Activated CD8-positive, alpha-beta T cell treated with anti-CD3 and anti-CD28 coated beads for 36 hours (primary cell): ENCODE data around the gene PBLD. TPM values are rescaled to one million over a fixed set of nuclear protein-coding genes. Genes with fewer than 3 reads are reported as not detected.
"Not testable (repeated sequence)": the region's sequence is repeated elsewhere in the genome, so short reads cannot be mapped to it uniquely, and the experiment has no call there.

ENCODE experiments used
- ATAC-seq: fragments of 200-7000 bp; cut with Tn5 transposase; one replicate; pipeline ENCODE4 v1.10.0; 2021; ENCODE audit warnings: mild to moderate bottlenecking, moderate library complexity
- CTCF ChIA-PET: fragments of 350-600 bp; sonication (Branson Sonifier 250); formaldehyde crosslinking; loops from one replicate; lab custom pipeline; 2021; ENCODE audit warnings: antibody characterized with exemption; lab: Charles Lee
- POLR2A ChIA-PET: fragments of 350-600 bp; sonication (Branson Sonifier 250); formaldehyde crosslinking; loops from one replicate; lab custom pipeline; 2021; ENCODE audit warnings: antibody characterized with exemption; lab: Charles Lee
- DNase-seq: peaks from one replicate; pipeline ENCODE4 v3.0.0-alpha.2; 2020
- H3K27ac Mint-ChIP-seq: one replicate; pipeline ENCODE4 v1.8.0; 2021; ENCODE audit warnings: mild to moderate bottlenecking, mixed read lengths
- H3K27me3 Mint-ChIP-seq: one replicate; pipeline ENCODE4 v1.8.0; 2021; ENCODE audit warnings: mixed read lengths
- H3K36me3 Mint-ChIP-seq: one replicate; pipeline ENCODE4 v1.8.0; 2021; ENCODE audit warnings: low read depth, mixed read lengths
- H3K4me1 Mint-ChIP-seq: one replicate; pipeline ENCODE4 v1.8.0; 2021; ENCODE audit warnings: low read depth, mixed read lengths
- H3K4me3 Mint-ChIP-seq: one replicate; pipeline ENCODE4 v1.8.0; 2021; ENCODE audit warnings: mild to moderate bottlenecking, moderate library complexity, mixed read lengths
- H3K9me3 Mint-ChIP-seq: one replicate; pipeline ENCODE4 v1.8.0; 2021; ENCODE audit warnings: mixed read lengths
- CTCF ChIP-seq: fragments of 200-600 bp; IDR thresholded peaks from one replicate; pipeline ENCODE4 v1.8.0; 2022; ENCODE audit warnings: antibody characterized with exemption, mild to moderate bottlenecking
- intact Hi-C: fragments of 100-400 bp; cut with micrococcal nuclease; formaldehyde crosslinking; loops from one replicate; pipeline ENCODE4 v1.10.0; 2022
- total RNA-seq, 2 experiments: library from RNA; stranded (reverse); gene quantifications; one replicate each; pipeline ENCODE4 v1.2.3, GENCODE V29; 2021

The PBLD gene
- total RNA-seq, 2 experiments from 2014 or later, result 0.77 to 0.85 TPM

GRCh38 chr10:68249297-68249696 lies 83.4 kb downstream of the PBLD start:
- H3K36me3 Mint-ChIP-seq, result no peaks in the 10 kb centered on the region
- TF ChIP-seq CTCF, result no peak
- no peak overlapping the region for H3K27ac Mint-ChIP-seq
- no peaks in the 10 kb centered on the region for H3K27me3 Mint-ChIP-seq
- CTCF ChIA-PET, result interaction anchor here (0.9 to 1.2 kb wide), 3 partner anchors 17 to 93 kb away, joined by 3 to 4 read pairs (median 4); no protein-coding TSS in a partner anchor
- no peaks in the 10 kb centered on the region for H3K9me3 Mint-ChIP-seq
- intact Hi-C loops, result no loop called here
- DNase-seq (no peak), ATAC-seq (no peak)
- POLR2A ChIA-PET, result no interaction called here
- no peak overlapping the region for H3K4me3 Mint-ChIP-seq
- H3K4me1 Mint-ChIP-seq, result peaks cover 4% of the 10 kb centered on the region

GRCh38 chr10:68247931-68248330 lies 84.8 kb downstream of the PBLD start:
- POLR2A ChIA-PET, result no interaction called here
- DNase-seq (no peak), ATAC-seq (no peak)
- intact Hi-C loops, result no loop called here
- no peaks in the 10 kb centered on the region for H3K9me3 Mint-ChIP-seq
- TF ChIP-seq CTCF, result no peak
- peaks cover 4% of the 10 kb centered on the region for H3K4me1 Mint-ChIP-seq
- CTCF ChIA-PET, result interaction anchor here (0.9 to 1.7 kb wide), 5 partner anchors 12 to 393 kb away, joined by 3 to 8 read pairs (median 3); no protein-coding TSS in a partner anchor
- H3K27me3 Mint-ChIP-seq, result no peaks in the 10 kb centered on the region
- H3K27ac Mint-ChIP-seq, result no peak overlapping the region
- no peaks in the 10 kb centered on the region for H3K36me3 Mint-ChIP-seq
- no peak overlapping the region for H3K4me3 Mint-ChIP-seq

- H3K9me3 Mint-ChIP-seq, H3K4me1 Mint-ChIP-seq, H3K27ac Mint-ChIP-seq, DNase-seq, intact Hi-C loops, H3K27me3 Mint-ChIP-seq, POLR2A ChIA-PET, H3K4me3 Mint-ChIP-seq, ATAC-seq, H3K36me3 Mint-ChIP-seq: not testable (repeated sequence)
- CTCF ChIA-PET, result interaction anchor here (0.9 to 1.7 kb wide), 2 partner anchors 18 to 34 kb away, joined by 3 to 8 read pairs; no protein-coding TSS in a partner anchor
Observed at GRCh38 chr10:68246397-68246796, 86.3 kb downstream of the PBLD start.

GRCh38 chr10:68242051-68242450 lies 90.7 kb downstream of the PBLD start:
- no peaks in the 10 kb centered on the region for H3K9me3 Mint-ChIP-seq
- ChIA-PET CTCF (interaction anchor here (1.3 to 1.8 kb wide), 2 partner anchors 29 to 60 kb away, joined by 4 to 7 read pairs; no protein-coding TSS in a partner anchor), POLR2A (no interaction called here)
- H3K4me3 Mint-ChIP-seq, result no peak overlapping the region
- intact Hi-C loops, result no loop called here
- no peaks in the 10 kb centered on the region for H3K27me3 Mint-ChIP-seq
- no peak for TF ChIP-seq CTCF
- H3K36me3 Mint-ChIP-seq, result no peaks in the 10 kb centered on the region
- ATAC-seq (no peak), DNase-seq (no peak)
- no peaks in the 10 kb centered on the region for H3K4me1 Mint-ChIP-seq
- no peak overlapping the region for H3K27ac Mint-ChIP-seq

- CTCF ChIA-PET, result interaction anchor here (0.6 to 0.9 kb wide), 2 partner anchors 9 to 14 kb away, joined by 3 read pairs; no protein-coding TSS in a partner anchor
Observed at GRCh38 chr10:68239596-68240150, 93.1 kb downstream of the PBLD start.

More at GRCh38 chr10:68239596-68240150, 93.1 kb downstream of the PBLD start:
- no peak for DNase-seq
- intact Hi-C loops, result no loop called here
- TF ChIP-seq CTCF, result no peak
- POLR2A ChIA-PET, result no interaction called here
- Mint-ChIP-seq H3K27ac (no peak overlapping the region), H3K4me3 (no peak overlapping the region), H3K36me3 (no peaks in the 10 kb centered on the region), H3K4me1 (no peaks in the 10 kb centered on the region), H3K9me3 (no peaks in the 10 kb centered on the region), H3K27me3 (no peaks in the 10 kb centered on the region)
- ATAC-seq, result no peak
